HG03280 (cell line): Measurements from ENCODE around the gene MBNL2.

Experiments
- ATAC-seq: cut with Tn5 transposase; IDR thresholded peaks from one replicate; pipeline ENCODE4 v1.9.1; 2021; ENCODE audit warnings: mild to moderate bottlenecking, moderate library complexity; ENCODE audit not compliant: unreplicated experiment

MBNL2 gene

DNA sequence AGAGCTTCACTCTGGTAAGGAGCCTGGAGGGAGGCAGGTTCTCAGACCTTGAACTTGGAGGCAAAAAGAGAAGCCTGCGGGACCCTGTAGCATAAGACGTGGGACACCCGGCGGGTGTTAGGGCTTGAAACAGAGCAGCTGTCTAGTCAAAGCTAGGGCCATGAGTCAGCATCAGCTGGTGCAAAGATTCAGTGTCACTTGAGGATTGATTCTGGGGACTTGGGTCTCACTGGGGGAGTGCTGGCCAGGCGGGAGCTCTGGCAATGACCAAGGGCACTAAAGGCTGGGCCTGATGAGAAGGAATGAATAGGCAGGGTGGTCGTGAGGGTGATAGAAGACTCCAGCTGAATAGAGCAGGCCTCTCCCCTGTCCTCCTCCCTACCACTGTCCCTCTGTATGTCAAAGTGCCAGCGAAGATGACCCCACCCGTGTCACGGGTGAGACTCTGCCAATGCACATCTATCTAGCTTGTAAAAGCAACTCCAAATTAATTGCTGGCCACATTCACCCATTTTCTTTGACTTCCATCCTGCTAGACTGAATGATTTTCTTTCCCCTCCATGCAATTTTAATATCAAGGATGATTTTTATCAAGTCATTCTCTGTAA is 97.1 kb downstream of the MBNL2 start:
- ATAC-seq, result no peak

GRCh38 chr13:97321101-97321500 is 99.0 kb downstream of the MBNL2 start:
- no peak for ATAC-seq

GRCh38 chr13:97321616-97322321 is 99.6 kb downstream of the MBNL2 start:
- ATAC-seq, result no peak

GRCh38 chr13:97322740-97323342 is 100.7 kb downstream of the MBNL2 start:
- ATAC-seq, result no peak

DNA sequence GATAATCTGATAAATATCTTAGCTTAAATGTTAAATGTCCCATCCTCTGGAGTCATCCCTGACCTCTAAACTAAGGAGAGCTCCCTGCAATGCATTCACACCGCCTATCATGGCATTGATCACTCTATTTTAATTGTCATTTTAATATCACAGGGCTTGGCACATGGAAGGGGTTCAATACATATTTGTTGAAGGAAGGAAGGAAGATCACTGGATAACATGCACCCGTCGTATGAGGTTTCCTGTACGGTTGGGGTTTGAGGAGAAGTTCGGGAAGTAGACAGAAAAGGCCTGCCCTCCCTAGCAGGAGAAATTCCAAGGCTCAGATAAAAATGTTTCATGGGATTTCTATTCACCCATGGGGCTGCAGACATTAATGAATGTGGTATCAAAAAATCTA is 102.0 kb downstream of the MBNL2 start:
- no peak for ATAC-seq

DNA sequence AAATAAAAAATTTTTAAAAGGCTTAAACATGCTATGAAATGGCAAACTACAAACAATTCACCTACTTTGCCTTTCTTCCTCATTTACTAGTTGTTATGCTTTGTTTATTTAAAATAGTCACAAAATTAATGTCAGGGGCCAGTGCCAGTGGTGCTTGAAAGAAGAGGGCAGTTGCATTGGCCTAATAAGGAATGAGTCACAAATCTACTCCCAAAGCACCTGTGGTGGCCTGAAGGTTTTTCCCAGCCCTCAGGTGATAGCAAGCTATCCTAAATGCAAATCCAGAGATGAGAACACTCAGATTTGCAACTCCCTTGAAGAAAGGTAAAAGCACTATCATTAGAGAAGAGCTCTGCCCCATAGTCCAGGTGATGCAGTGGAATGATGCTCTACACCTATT is 103.6 kb downstream of the MBNL2 start:
- no peak for ATAC-seq

DNA sequence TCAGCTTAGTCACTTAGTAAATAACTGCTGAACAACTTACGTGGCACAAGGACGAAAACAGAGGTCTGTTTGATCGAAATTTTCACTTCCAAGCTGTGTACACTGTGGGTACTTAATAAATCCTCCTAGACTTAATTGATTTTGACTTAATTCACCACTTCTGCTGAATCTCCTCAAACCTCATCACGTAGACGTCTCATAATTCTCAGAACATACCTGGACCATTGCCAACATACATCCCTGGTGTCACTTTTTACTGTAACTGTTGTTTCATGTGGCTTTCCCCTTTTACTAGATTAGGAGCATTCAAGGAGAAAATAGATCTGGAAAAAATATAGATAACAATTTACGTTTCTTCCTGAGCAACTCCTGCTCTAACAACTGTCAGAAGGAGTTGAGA is 105.0 kb downstream of the MBNL2 start:
- no peak for ATAC-seq

DNA sequence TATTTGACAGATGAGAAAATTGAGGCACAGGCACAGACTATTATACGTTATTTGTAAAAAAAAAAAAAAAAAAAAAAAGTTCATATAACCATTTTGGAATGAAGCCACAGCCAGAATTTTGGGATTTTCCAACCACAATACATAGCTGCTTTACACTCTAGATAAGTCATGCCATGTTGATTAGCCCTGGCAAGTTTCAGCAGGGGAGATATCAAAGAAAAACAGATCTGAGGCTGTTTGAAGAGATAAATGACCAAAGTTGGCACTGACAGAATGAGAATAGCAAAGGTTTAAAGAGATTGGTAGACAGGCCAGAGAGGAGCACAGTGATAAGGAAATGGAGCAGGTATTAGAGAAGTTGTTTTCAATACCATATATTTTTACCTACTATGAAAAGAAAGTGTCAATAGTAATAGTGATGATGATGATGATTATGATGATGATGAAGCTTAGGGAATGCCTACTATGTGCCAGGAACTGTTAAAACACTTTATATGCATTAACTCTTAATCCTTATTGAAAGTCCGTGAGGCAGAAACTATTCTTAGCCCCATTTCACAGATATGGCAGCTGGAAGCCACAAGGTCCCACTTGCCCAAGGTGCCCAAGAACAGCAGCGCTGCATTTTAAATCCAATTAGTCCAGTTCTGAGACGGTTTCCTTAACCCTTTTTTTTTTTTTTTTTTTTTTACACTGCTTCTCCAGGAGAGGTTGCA is 105.5 kb downstream of the MBNL2 start:
- no peak for ATAC-seq

DNA sequence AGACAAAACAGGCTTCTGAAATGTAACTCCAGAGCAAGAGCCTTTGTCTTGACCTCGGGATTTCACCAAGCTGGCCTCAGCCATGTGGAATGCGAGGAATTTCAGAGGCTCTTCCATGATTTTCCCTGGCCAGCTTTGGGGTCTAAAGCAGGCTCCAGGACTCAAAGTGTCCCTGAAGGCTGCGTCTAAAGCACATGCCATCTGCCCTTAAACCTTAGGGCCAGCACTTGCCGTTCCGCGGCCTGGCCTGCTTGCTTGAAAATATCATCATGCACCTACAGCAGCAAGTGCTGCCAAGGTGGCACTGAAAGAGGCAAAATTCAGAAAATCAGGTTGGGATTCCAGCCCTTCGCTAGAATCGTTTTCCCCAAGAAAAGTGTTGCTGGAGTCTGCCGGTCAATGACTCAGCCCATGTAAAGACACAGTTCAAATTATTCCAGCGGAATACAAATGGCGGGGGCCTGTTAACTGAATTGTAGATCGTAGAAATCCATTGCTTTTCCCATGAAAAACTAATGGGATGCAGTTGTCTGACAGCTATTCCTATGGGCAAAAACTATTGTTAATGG is 106.2 kb downstream of the MBNL2 start:
- no peak for ATAC-seq

GRCh38 chr13:97329331-97329730 is 107.2 kb downstream of the MBNL2 start:
- no peak for ATAC-seq

GRCh38 chr13:97330448-97330847 is 108.3 kb downstream of the MBNL2 start:
- ATAC-seq, result no peak

GRCh38 chr13:97332742-97333141 is 110.6 kb downstream of the MBNL2 start:
- ATAC-seq, result no peak

GRCh38 chr13:97333983-97334382 is 111.8 kb downstream of the MBNL2 start:
- ATAC-seq, result no peak

DNA sequence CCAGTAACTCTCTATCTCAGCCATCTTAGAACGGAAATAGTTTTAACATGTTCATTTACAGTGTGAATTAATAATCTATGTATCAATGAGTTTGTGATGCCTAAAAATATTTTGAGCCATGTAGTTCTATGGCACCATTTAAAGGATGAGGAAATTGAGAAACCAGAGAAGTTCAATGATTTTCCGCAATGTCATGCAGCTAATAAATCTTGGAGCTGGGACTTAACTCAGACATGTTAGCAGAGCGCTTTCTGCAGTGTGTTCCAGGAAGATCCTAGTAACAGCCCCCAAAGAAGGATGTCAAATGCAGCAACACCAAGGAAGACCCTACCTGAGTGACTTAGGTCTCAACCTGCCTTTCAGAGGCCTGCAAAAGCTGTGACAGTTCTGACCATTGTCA is 112.6 kb downstream of the MBNL2 start:
- ATAC-seq, result no peak

DNA sequence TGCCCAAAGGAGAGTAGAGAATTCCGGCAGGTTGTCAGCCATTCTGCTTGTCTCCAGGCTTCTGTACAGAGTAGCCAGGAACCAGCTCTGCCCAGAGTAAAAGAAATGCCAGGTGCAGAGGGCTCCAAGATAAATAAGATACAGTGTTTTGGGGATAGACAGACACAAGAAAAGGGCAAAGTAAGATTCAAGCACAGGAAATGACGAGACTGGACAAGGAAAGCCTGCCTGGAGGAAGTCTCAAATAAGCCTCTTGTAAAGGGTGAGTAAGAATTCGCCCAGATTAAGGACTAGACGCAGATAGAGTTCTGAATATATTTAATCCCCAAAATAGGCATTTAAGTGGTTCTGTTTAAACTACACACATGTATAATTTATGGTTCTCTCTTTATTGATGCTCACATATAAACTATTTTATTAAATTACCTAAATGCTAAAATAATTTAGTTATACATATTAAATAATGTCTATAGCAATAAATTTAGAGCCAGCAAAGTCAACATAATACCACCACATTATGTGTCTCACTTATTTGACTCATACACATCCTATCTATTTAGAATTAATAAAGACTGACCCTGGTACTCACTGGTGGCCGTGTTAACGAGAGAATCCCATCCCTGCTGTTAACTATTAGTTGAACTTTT is 113.5 kb downstream of the MBNL2 start:
- ATAC-seq, result no peak

DNA sequence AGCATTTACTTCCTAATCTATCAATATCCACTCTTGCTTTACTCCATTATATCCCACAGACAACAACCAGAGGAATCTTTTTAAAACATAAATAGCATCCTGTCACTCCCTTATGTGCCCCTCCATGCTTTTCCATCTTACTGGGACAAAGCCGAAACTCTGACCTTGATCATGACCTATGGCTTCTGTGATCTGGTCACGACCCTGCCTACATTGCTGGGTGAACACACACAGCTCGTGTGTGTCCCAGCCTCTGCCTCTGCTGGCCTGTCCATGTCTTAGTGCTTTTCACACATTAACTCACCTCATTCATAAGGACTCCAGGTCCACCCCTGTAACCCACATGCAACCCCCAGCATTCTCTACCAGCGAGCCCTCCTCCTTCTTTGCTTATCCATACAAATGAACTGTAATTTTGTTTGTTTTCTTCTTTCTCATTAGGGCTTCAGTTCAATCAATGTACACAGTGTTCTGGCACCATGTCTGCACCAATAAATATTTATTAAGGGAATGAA is 115.9 kb downstream of the MBNL2 start:
- no peak for ATAC-seq

- ATAC-seq, result no peak
Measured at GRCh38 chr13:97338571-97338970, 116.4 kb downstream of the MBNL2 start.

DNA sequence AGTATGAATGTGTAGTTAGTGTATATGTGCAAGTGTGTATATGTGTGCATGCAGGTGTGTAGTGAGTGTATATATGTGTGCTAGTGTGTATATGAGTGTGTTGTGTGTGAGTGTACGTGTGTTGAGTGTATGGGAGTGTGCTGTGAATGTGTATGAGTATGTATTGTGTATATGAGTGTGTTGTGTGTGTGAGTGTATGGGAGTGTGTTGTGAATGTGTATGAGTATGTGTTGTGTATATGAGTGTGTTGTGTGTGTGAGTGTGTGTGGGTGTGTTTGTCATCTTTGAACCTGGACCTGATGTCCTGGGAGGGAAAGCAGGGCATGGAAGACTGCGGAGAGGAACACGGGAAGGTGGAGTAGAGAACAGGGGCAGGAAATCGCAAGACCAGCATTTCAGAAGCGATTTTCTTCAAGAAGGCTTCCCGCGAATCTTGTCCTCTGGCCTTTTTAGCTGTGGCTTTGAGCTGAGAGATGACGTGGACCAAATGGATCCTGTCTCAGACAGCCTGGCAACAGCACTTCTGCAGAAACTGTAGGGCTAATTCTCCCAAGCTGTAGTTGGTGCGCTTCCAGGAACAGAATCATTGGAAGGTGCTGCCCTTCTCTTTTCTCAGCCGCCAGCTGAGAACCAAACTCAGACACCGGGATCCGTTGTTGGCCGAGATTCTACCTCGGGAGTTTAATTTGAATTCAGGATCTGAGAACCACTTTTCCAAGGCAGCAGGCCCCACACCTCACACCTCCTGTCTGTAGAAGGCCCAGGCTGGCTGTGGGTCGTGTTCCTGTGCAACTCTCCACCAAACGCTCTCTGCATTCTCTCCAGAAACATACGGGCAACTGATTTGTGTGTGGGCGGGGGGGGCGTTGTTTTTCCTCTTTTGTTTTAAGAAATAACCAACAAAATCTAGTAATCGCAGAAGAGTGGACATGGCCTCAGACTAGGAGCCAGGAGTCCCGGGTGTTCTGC is 117.2 kb downstream of the MBNL2 start:
- no peak for ATAC-seq

- ATAC-seq, result no peak
Measured at GRCh38 chr13:97339988-97340749, 118.0 kb downstream of the MBNL2 start.
